Measurements from ENCODE around the gene CHD8. TPM values are rescaled to one million over a fixed set of nuclear protein-coding genes. Genes with fewer than 3 reads are reported as not detected.
A peak's percentile ranks its signal among the peaks of the same experiment; 100 is the strongest.

Gene CHD8
- total and polyA plus RNA-seq, 2 of the 13 experiments (the other 11 are each of a cell fraction or from before 2014, with no cell fraction given): 35.1 to 79.6 TPM

DNA sequence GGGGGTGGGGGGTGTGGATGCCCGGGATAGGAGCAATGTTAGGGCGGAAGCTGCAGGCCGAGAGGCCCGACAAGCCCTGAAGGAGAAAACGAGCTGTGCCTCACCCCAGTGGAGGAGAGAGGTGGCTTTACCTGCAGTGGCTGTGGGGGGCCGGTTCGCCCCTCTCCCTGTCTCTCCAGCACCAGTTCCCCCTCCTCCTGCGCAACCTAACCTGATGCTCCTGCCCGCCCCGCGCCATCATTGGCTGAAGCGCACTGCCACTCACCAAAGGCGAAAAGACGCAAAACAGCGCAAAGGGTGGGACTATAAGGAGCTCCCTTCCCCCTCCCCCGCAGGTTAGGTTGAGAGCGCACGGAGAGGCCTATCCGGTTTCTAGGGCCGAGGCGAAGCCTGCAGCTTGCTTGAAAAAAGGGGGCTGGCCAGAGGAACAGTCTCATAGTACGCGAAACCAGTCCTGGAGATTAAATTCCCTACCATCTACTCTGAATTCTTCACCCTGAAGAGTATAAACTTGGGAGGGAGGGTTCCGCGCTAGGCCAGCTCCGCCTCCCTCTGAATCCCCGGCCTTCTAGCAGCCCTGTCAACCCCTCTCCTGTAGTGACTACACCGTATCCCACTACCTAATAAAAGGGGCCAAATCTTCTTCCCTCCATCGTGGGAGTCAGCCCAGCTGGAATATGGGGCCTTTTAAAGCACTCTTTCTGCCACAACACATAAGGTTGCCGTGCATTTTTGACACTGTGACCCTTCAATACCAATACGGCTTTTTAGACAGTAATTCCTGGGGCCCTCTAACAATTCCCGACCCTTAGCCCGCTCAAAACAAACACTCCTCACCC is 18.6 kb downstream of the CHD8 start (continued):
- TF ChIP-seq, protein P1, sequence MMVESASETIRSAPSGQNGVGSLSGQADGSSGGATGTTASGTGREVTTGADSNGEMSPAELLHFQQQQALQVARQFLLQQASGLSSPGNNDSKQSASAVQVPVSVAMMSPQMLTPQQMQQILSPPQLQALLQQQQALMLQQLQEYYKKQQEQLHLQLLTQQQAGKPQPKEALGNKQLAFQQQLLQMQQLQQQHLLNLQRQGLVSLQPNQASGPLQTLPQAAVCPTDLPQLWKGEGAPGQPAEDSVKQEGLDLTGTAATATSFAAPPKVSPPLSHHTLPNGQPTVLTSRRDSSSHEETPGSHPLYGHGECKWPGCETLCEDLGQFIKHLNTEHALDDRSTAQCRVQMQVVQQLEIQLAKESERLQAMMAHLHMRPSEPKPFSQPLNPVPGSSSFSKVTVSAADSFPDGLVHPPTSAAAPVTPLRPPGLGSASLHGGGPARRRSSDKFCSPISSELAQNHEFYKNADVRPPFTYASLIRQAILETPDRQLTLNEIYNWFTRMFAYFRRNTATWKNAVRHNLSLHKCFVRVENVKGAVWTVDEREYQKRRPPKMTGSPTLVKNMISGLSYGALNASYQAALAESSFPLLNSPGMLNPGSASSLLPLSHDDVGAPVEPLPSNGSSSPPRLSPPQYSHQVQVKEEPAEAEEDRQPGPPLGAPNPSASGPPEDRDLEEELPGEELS (CRISPR knock-in tag; IDR thresholded peaks at IDR 0.05): peak; percentile 70
- TF ChIP-seq ATRX (CRISPR knock-in tag; IDR thresholded peaks at IDR 0.05; ENCODE audit: borderline replicate concordance) (no peak), HCFC1 (IDR thresholded peaks at IDR 0.05; ENCODE audit: low read depth, low read length) (peak; percentile 64; the same call in 1 of the 2 replicates), ZBTB8A (CRISPR knock-in tag; IDR thresholded peaks at IDR 0.05; ENCODE audit: borderline replicate concordance, low read depth) (no peak), ZNF614 (CRISPR knock-in tag; IDR thresholded peaks at IDR 0.05; ENCODE audit: borderline replicate concordance) (peak; percentile 95; the same call in 1 of the 2 replicates), ERF (CRISPR knock-in tag; IDR thresholded peaks at IDR 0.05) (peak; percentile 98), ZNF7 (CRISPR knock-in tag; IDR thresholded peaks at IDR 0.05) (peak; percentile 30; the same call in 1 of the 2 replicates), HHEX (CRISPR knock-in tag; IDR thresholded peaks at IDR 0.05) (no peak), ZNF225 (CRISPR knock-in tag; IDR thresholded peaks at IDR 0.05) (peak; percentile 97), NBN (conservative IDR thresholded peaks at IDR 0.05) (no peak), ZNF644 (CRISPR knock-in tag; IDR thresholded peaks at IDR 0.05; ENCODE audit: low read depth) (no peak), SMAD3 (CRISPR knock-in tag; IDR thresholded peaks at IDR 0.05) (peak; percentile 50), NPAS2 (CRISPR knock-in tag; IDR thresholded peaks at IDR 0.05; ENCODE audit: borderline replicate concordance) (no peak), RXRA (CRISPR knock-in tag; IDR thresholded peaks at IDR 0.05) (peak; percentile 84), ZKSCAN8 (CRISPR knock-in tag; IDR thresholded peaks at IDR 0.05; ENCODE audit: borderline replicate concordance) (peak; percentile 62)
- TF ChIP-seq, protein P2, sequence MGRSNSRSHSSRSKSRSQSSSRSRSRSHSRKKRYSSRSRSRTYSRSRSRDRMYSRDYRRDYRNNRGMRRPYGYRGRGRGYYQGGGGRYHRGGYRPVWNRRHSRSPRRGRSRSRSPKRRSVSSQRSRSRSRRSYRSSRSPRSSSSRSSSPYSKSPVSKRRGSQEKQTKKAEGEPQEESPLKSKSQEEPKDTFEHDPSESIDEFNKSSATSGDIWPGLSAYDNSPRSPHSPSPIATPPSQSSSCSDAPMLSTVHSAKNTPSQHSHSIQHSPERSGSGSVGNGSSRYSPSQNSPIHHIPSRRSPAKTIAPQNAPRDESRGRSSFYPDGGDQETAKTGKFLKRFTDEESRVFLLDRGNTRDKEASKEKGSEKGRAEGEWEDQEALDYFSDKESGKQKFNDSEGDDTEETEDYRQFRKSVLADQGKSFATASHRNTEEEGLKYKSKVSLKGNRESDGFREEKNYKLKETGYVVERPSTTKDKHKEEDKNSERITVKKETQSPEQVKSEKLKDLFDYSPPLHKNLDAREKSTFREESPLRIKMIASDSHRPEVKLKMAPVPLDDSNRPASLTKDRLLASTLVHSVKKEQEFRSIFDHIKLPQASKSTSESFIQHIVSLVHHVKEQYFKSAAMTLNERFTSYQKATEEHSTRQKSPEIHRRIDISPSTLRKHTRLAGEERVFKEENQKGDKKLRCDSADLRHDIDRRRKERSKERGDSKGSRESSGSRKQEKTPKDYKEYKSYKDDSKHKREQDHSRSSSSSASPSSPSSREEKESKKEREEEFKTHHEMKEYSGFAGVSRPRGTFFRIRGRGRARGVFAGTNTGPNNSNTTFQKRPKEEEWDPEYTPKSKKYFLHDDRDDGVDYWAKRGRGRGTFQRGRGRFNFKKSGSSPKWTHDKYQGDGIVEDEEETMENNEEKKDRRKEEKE (IDR thresholded peaks at IDR 0.05): no peak
- TF ChIP-seq, protein P3, sequence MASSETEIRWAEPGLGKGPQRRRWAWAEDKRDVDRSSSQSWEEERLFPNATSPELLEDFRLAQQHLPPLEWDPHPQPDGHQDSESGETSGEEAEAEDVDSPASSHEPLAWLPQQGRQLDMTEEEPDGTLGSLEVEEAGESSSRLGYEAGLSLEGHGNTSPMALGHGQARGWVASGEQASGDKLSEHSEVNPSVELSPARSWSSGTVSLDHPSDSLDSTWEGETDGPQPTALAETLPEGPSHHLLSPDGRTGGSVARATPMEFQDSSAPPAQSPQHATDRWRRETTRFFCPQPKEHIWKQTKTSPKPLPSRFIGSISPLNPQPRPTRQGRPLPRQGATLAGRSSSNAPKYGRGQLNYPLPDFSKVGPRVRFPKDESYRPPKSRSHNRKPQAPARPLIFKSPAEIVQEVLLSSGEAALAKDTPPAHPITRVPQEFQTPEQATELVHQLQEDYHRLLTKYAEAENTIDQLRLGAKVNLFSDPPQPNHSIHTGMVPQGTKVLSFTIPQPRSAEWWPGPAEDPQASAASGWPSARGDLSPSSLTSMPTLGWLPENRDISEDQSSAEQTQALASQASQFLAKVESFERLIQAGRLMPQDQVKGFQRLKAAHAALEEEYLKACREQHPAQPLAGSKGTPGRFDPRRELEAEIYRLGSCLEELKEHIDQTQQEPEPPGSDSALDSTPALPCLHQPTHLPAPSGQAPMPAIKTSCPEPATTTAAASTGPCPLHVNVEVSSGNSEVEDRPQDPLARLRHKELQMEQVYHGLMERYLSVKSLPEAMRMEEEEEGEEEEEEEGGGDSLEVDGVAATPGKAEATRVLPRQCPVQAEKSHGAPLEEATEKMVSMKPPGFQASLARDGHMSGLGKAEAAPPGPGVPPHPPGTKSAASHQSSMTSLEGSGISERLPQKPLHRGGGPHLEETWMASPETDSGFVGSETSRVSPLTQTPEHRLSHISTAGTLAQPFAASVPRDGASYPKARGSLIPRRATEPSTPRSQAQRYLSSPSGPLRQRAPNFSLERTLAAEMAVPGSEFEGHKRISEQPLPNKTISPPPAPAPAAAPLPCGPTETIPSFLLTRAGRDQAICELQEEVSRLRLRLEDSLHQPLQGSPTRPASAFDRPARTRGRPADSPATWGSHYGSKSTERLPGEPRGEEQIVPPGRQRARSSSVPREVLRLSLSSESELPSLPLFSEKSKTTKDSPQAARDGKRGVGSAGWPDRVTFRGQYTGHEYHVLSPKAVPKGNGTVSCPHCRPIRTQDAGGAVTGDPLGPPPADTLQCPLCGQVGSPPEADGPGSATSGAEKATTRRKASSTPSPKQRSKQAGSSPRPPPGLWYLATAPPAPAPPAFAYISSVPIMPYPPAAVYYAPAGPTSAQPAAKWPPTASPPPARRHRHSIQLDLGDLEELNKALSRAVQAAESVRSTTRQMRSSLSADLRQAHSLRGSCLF (CRISPR knock-in tag; IDR thresholded peaks at IDR 0.05; ENCODE audit: borderline replicate concordance): no peak; the same call in 1 of the 2 replicates
- TF ChIP-seq, protein P4, sequence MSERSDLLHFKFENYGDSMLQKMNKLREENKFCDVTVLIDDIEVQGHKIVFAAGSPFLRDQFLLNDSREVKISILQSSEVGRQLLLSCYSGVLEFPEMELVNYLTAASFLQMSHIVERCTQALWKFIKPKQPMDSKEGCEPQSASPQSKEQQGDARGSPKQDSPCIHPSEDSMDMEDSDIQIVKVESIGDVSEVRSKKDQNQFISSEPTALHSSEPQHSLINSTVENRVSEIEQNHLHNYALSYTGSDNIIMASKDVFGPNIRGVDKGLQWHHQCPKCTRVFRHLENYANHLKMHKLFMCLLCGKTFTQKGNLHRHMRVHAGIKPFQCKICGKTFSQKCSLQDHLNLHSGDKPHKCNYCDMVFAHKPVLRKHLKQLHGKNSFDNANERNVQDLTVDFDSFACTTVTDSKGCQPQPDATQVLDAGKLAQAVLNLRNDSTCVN (CRISPR knock-in tag; IDR thresholded peaks at IDR 0.05; ENCODE audit: borderline replicate concordance): peak; percentile 66; the same call in 1 of the 2 replicates
